Lower leg skin (tissue), 4 donors: ENCODE measurements around the gene DOCK1. TPM values are rescaled to one million over a fixed set of nuclear protein-coding genes. Genes with fewer than 3 reads are reported as not detected.
A peak's percentile ranks its signal among the peaks of the same experiment; 100 is the strongest.

Experiments used
- DNase-seq, 2 donors: peaks; one replicate each; pipeline ENCODE4 v3.0.0-alpha.2; 2019; ENCODE audit warnings: low spot score in 2 of 2
- H3K4me3 ChIP-seq: fragments of 200-600 bp; sonication (generic); 2 replicates; pipeline ENCODE4 v1.5.1; 2017; ENCODE audit warnings: mild to moderate bottlenecking, low read depth; ENCODE audit not compliant: poor library complexity, severe bottlenecking
- POLR2A ChIP-seq, 2 donors: fragments of 450-650 bp; IDR thresholded peaks; one replicate each; pipeline ENCODE4 v1.6.1; 2016 to 2017; ENCODE audit warnings: antibody characterized with exemption in 2 of 2, mild to moderate bottlenecking in 1 of 2, moderate library complexity in 1 of 2
- WGBS, 2 donors: methylation state at CpG; one replicate each; pipeline ENCODE4 v1.1.5; 2018; 5-methylcytosine and 5-hydroxymethylcytosine counted together
- intact Hi-C: fragments of 100-400 bp; cut with DNase I; formaldehyde crosslinking; loops from one replicate; pipeline ENCODE4 v1.15.0; 2023; ENCODE audit warnings: low total_unique reads
- total RNA-seq, 4 donors: library from RNA; depleted of rRNA; stranded (reverse); fragments of >200 nt; gene quantifications; one replicate each; pipeline ENCODE4 v1.1.0, GENCODE V29; 2016
- TF ChIP-seq, protein P1 (sequence below), 3 donors: fragments of 450-650 bp; IDR thresholded peaks; one replicate each; pipeline ENCODE4 v1.5.1; 2016; ENCODE audit warnings: antibody characterized with exemption in 3 of 3, mild to moderate bottlenecking in 3 of 3, moderate library complexity in 2 of 3

Gene DOCK1
- total RNA-seq, 4 donors from 2014 or later: 76.6 to 108 (median 83.4) TPM

DNA sequence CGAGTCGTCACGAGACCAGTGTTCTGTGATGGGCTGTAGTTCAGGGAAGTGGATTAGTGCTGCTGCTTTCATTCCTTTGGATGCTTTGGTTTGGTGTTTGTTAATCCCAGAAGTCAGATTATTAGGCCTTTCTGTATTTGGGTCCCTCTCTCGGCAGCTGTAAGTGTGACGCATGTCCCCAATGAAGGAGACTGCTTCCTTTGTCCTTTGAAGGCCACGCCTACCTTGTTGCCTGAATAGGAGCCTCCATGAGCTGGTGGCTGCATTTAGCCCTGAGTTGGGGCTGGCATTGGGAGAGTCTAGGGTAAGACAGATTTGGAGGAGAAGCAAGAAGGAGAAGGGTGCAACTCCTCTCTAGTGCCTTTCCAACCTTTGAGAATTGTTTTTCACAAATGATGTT, 34.5 kb downstream of the DOCK1 start:
- intact Hi-C loops: no loop called here
- DNase-seq: peak in 1 of 2 donors; percentile 26
- no peak overlapping the region for H3K4me3 ChIP-seq
- TF ChIP-seq, protein P1, sequence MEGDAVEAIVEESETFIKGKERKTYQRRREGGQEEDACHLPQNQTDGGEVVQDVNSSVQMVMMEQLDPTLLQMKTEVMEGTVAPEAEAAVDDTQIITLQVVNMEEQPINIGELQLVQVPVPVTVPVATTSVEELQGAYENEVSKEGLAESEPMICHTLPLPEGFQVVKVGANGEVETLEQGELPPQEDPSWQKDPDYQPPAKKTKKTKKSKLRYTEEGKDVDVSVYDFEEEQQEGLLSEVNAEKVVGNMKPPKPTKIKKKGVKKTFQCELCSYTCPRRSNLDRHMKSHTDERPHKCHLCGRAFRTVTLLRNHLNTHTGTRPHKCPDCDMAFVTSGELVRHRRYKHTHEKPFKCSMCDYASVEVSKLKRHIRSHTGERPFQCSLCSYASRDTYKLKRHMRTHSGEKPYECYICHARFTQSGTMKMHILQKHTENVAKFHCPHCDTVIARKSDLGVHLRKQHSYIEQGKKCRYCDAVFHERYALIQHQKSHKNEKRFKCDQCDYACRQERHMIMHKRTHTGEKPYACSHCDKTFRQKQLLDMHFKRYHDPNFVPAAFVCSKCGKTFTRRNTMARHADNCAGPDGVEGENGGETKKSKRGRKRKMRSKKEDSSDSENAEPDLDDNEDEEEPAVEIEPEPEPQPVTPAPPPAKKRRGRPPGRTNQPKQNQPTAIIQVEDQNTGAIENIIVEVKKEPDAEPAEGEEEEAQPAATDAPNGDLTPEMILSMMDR (IDR thresholded peaks at IDR 0.05): no peak
- TF ChIP-seq POLR2A (IDR thresholded peaks at IDR 0.05): no peak
- 89 to 96% methylated on average over 6 of the region's 6 CpGs for WGBS, 2 donors

DNA sequence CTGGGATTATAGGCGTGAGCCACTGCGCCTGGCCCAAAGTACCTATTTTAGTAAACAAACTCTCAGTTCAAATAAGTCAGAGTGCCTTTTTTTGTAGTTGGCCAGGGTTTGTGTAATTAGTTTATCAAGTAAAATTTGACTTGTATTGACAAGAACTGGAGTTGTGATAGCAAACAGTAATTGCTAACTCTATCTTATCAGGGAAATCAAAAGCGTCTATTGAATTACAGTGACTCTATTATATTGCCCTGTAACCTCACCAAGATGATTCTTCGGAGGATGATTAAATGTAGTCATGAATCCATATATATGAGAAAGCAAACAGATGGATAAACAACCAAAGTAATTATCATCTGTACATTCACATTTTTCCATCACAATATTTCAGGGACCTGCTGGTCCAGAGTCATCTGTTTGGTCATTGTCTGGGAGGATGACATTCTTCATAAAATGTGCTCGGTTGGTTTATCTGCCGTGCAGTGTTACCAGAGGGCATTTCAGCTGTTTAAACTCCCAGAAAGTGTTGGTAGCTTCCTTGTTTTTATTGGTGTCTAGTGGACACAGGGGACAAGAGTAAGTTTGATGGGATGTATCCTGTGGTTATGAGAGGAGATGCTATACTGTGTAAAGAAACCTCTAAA, 35.6 kb downstream of the DOCK1 start:
- TF ChIP-seq, protein P1 (IDR thresholded peaks at IDR 0.05): no peak
- no peak for TF ChIP-seq POLR2A (IDR thresholded peaks at IDR 0.05)
- H3K4me3 ChIP-seq: no peak overlapping the region
- 66 to 67% methylated on average over 6 of the region's 6 CpGs for WGBS, 2 donors
- intact Hi-C loops: no loop called here
- no peak for DNase-seq

DNA sequence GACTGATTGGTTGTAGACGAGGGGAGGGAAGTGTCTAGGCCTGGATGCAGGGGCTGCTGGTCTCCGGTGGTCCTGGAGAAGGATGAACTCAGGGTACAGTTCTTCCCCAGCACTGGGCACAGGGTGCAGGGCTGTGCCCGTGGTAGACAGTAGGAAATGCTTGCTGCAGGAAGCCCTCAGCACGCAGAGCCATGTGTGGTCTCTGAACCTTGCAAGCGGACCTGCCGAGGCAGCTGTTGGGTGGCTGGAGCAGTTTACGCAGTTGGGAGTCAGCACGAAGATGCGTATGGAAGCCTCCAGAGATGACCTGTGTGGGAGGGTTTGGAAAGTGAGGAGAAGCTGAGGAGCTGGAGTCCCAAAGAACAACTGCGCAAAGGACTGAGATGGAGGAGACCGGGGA, 39.0 kb downstream of the DOCK1 start:
- intact Hi-C loops: no loop called here
- WGBS, 2 donors: 91 to 93% methylated on average over 11 of the region's 11 CpGs
- TF ChIP-seq, protein P1 (IDR thresholded peaks at IDR 0.05): no peak
- TF ChIP-seq POLR2A (IDR thresholded peaks at IDR 0.05): no peak
- DNase-seq: peak in 1 of 2 donors; percentile 72
- H3K4me3 ChIP-seq: no peak overlapping the region

DNA sequence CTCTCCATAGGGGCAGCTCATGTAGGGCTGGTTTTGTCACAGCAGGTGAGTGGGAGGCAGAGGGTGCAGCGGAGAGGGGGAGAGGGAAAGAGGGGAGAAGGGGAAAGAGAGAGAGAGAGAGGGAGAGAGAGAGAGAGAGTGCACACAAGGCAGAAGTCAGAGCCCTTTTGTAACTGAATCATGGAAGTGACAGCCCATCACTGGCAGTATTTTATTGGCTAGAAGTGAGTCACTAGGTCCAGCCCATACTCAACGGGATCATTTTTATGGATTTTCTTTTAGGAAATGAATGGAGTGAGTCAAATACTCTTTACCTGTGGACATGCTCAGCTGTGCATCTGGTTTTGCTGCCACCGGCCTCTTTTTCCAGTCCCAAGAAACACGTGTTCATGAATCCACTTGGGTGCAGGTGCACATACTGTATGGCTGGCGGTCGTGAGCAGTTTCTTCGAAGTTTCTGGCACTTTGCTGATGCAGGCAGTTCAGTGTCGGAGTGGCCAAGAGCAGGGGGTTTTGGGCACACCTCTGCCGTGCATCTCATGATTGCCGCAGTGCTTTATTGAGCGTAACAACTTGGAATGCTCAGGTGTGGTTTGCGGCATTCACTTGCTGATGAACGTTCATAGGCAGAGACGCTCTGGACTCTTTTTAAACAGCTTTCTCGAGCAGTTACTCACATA, 40.3 kb downstream of the DOCK1 start:
- DNase-seq: peak in 1 of 2 donors; percentile 65

DNA sequence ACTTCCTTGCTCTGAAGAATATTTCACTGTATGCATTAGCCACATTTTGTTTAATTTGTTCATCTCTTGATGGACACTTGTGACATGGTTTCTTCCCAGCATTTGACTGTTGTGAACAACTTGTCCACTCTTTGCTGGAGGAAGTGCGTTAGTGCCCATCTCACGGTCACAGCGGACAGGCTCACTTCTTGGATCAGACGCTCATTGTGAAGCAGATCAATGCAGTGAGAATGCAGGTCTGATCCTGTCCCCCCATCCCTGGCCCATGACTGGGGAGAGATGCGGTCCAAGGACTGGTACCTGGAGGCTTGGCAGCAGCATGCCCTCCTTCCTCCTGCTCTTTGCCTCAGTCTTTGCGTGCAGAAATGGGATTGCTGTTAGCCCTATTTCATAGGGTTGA, 41.5 kb downstream of the DOCK1 start:
- WGBS, 2 donors: 95 to 97% methylated on average over 6 of the region's 6 CpGs
- intact Hi-C loops: no loop called here
- DNase-seq: peak in 1 of 2 donors; percentile 39
- H3K4me3 ChIP-seq: no peak overlapping the region
- TF ChIP-seq POLR2A (IDR thresholded peaks at IDR 0.05): no peak
- TF ChIP-seq, protein P1 (IDR thresholded peaks at IDR 0.05): no peak

More for the DNA sequence above, 40.3 kb downstream of the DOCK1 start:
- H3K4me3 ChIP-seq: no peak overlapping the region
- WGBS, 2 donors: 84 to 89% methylated on average over 15 of the region's 15 CpGs
- intact Hi-C loops: no loop called here
- TF ChIP-seq POLR2A (IDR thresholded peaks at IDR 0.05): no peak
- TF ChIP-seq, protein P1 (IDR thresholded peaks at IDR 0.05): no peak
